GM12878 (cell line): Measurements from ENCODE around the gene CBLIF. TPM values are rescaled to one million over a fixed set of nuclear protein-coding genes. Genes with fewer than 3 reads are reported as not detected.

Experiments
- ATAC-seq: fragments of 200-7000 bp; cut with Tn5 transposase; 3 replicates; pipeline ENCODE4 v1.9.1; 2020; ENCODE audit warnings: mild to moderate bottlenecking, moderate library complexity
- BruUV-seq: library from RNA; stranded (reverse); fragments of 400-500 nt; replicated peaks from 2 replicates; lab custom pipeline; 2021; lab: Mats Ljungman, UMichigan
- CTCF ChIA-PET: fragments of 300-600 bp; sonication (Branson Sonifier 250); formaldehyde crosslinking; extraction: SDS; loops from one replicate; lab custom pipeline; 2021; ENCODE audit warnings: inconsistent platforms; lab: Yijun Ruan, JAX
- POLR2A ChIA-PET: fragments of 350-600 bp; formaldehyde crosslinking; extraction: SDS; loops from one replicate; lab custom pipeline; 2021; ENCODE audit warnings: inconsistent platforms; lab: Charles Lee
- RAD21 ChIA-PET: fragments of 300-600 bp; sonication (Branson Sonifier 250); formaldehyde crosslinking; loops from one replicate; lab custom pipeline; 2023; ENCODE audit warnings: antibody characterized with exemption; ENCODE audit not compliant: unreplicated experiment; lab: Charles Lee
- SMC1A ChIA-PET: fragments of 300-600 bp; sonication (Branson Sonifier 250); formaldehyde crosslinking; loops from one replicate; lab custom pipeline; 2023; ENCODE audit not compliant: unreplicated experiment, uncharacterized antibody; lab: Charles Lee
- DNase-seq: peaks from one replicate; pipeline ENCODE4 v3.0.0-alpha.2; 2011; ENCODE audit warnings: low read depth, low spot score
- FAIRE-seq: peaks from 3 replicates; lab custom pipeline; 2011; peaks lifted over from hg19 to GRCh38; lab: Jason Lieb, UNC
- H2AFZ ChIP-seq: 2 replicates; pipeline ENCODE4 v1.6.0; 2011; ENCODE audit warnings: low read depth, low read length, control low read depth; ENCODE audit not compliant: control insufficient read depth
- H3K27ac ChIP-seq: 2 replicates; pipeline ENCODE4 v1.5.1; 2011; ENCODE audit warnings: control low read depth; ENCODE audit not compliant: control insufficient read depth, insufficient read depth
- H3K27me3 ChIP-seq, 2 experiments: replicated peaks in 1 of 2; 2 replicates each; pipeline versions ENCODE4 v1.6.0 to v1.6.1; 2011; ENCODE audit warnings: low read length in 1 of 2; ENCODE audit not compliant: control insufficient read depth in 2 of 2, insufficient read depth in 2 of 2
- H3K36me3 ChIP-seq, 2 experiments: 2 replicates each; pipeline ENCODE4 v1.5.1; 2011; ENCODE audit warnings: low read length in 1 of 2; ENCODE audit not compliant: control insufficient read depth in 2 of 2, insufficient read depth in 2 of 2
- H3K4me1 ChIP-seq: 2 replicates; pipeline ENCODE4 v1.6.1; 2011; ENCODE audit warnings: mild to moderate bottlenecking, low read length, moderate library complexity, mixed read lengths; ENCODE audit not compliant: control insufficient read depth, insufficient read depth
- H3K4me2 ChIP-seq: 2 replicates; pipeline ENCODE4 v1.6.0; 2011; ENCODE audit warnings: control low read depth; ENCODE audit not compliant: control insufficient read depth, insufficient read depth
- H3K4me3 ChIP-seq: fragments of 200-600 bp; sonication (generic); 2 replicates; pipeline ENCODE4 v1.5.1; 2016
- H3K79me2 ChIP-seq: 2 replicates; pipeline ENCODE4 v1.6.0; 2011; ENCODE audit warnings: low read length; ENCODE audit not compliant: control insufficient read depth, insufficient read depth
- H3K9ac ChIP-seq: 2 replicates; pipeline ENCODE4 v1.8.0; 2011; ENCODE audit warnings: low read length, control low read depth, mixed read lengths; ENCODE audit not compliant: control insufficient read depth, insufficient read depth
- H3K9me3 ChIP-seq: replicated peaks from 3 replicates; pipeline ENCODE4 v1.5.1; 2011; ENCODE audit warnings: mild to moderate bottlenecking, low read length; ENCODE audit not compliant: control insufficient read depth, insufficient read depth
- H4K20me1 ChIP-seq: 2 replicates; pipeline ENCODE4 v1.6.0; 2011; ENCODE audit not compliant: control insufficient read depth, insufficient read depth
- BHLHE40 ChIP-seq, 2 experiments: fragments of 450-650 bp in 1 of 2; IDR thresholded peaks; 2 replicates each; pipeline ENCODE4 v1.6.1; 2011 to 2017; ENCODE audit warnings: low read depth in 2 of 2, borderline replicate concordance in 1 of 2, improper control_type of control experiment in 1 of 2, low read length in 1 of 2, mild to moderate bottlenecking in 1 of 2
- CHD2 ChIP-seq: IDR thresholded peaks from 2 replicates; pipeline ENCODE4 v1.6.1; 2011; ENCODE audit warnings: low read depth, low read length, improper control_type of control experiment, borderline replicate concordance
- HDAC2 ChIP-seq: fragments of 200-600 bp; sonication (generic); IDR thresholded peaks from 2 replicates; pipeline ENCODE4 v1.6.1; 2017
- JUNB ChIP-seq: IDR thresholded peaks from 2 replicates; pipeline ENCODE4 v1.6.1; 2016; ENCODE audit warnings: antibody characterized with exemption, mild to moderate bottlenecking
- JUND ChIP-seq: IDR thresholded peaks from 2 replicates; pipeline ENCODE4 v1.6.1; 2012; ENCODE audit warnings: low read depth, mild to moderate bottlenecking, low read length, improper control_type of control experiment, moderate library complexity
- KAT2A ChIP-seq: conservative IDR thresholded peaks from 2 replicates; pipeline ENCODE4 v1.6.1; 2011; ENCODE audit warnings: low read depth, low read length; ENCODE audit not compliant: control insufficient read depth
- MXI1 ChIP-seq: fragments of 150-350 bp; IDR thresholded peaks from 2 replicates; pipeline ENCODE4 v1.6.1; 2011; ENCODE audit warnings: low read depth, mild to moderate bottlenecking, inconsistent platforms, low read length, improper control_type of control experiment
- MYC ChIP-seq: IDR thresholded peaks from 2 replicates; pipeline ENCODE4 v1.6.1; 2011; ENCODE audit warnings: mild to moderate bottlenecking, low read length, moderate library complexity, inconsistent platforms; ENCODE audit not compliant: insufficient read depth, insufficient replicate concordance, insufficient read length, severe bottlenecking
- NFXL1 ChIP-seq: fragments of 450-650 bp; IDR thresholded peaks from 2 replicates; pipeline ENCODE4 v1.6.1; 2017; ENCODE audit warnings: antibody characterized with exemption, mild to moderate bottlenecking, borderline replicate concordance
- NFYB ChIP-seq: IDR thresholded peaks from 2 replicates; pipeline ENCODE4 v1.6.1; 2011; ENCODE audit warnings: low read depth, mild to moderate bottlenecking, low read length, improper control_type of control experiment, moderate library complexity; ENCODE audit not compliant: insufficient read depth
- RFX5 ChIP-seq: IDR thresholded peaks from 2 replicates; pipeline ENCODE4 v1.6.1; 2011; ENCODE audit warnings: low read depth, low read length, improper control_type of control experiment
- SMAD5 ChIP-seq: IDR thresholded peaks from 2 replicates; pipeline ENCODE4 v1.6.1; 2016; ENCODE audit warnings: antibody characterized with exemption, low read depth
- SRF ChIP-seq, 2 experiments: IDR thresholded peaks; 2 replicates each; pipeline ENCODE4 v1.6.1; 2011; ENCODE audit warnings: low read depth in 2 of 2, low read length in 2 of 2, mild to moderate bottlenecking in 1 of 2, moderate library complexity in 1 of 2
- TAF1 ChIP-seq: IDR thresholded peaks from 2 replicates; pipeline ENCODE4 v1.6.1; 2011; ENCODE audit warnings: mild to moderate bottlenecking, low read depth, low read length, borderline replicate concordance
- WGBS: methylation state at CpG from one replicate; pipeline ENCODE4 v1.1.6; 2016; ENCODE audit warnings: low lambda C conversion rate; ENCODE audit not compliant: insufficient replicate concordance, insufficient coverage; ENCODE audit errors: missing lambda C conversion rate; 5-methylcytosine and 5-hydroxymethylcytosine counted together
- in situ Hi-C: fragments of 300-500 bp; cut with MboI; formaldehyde crosslinking; loops from 9 replicates; pipeline ENCODE4 v1.14.3; 2018; ENCODE audit warnings: mixed read lengths
- intact Hi-C: fragments of 100-400 bp; cut with micrococcal nuclease; formaldehyde crosslinking; loops from one replicate; pipeline ENCODE4 v1.14.2; 2022; ENCODE audit not compliant: unreplicated experiment
- polyA plus RNA-seq, 11 experiments: library from polyadenylated mRNA; depleted of rRNA in 4 of 11; unstranded in 6 of 11; stranded (reverse) in 5 of 11; fragments of >200 nt; fragmentation: Nextera tagmentation in 4 of 11; fragmentation: Illumina TruSeq in 1 of 11; extraction: Ambion mirVana in 4 of 11; extraction: Trizol in 1 of 11; gene quantifications; 1 replicate in 1 of 11; 2 replicates in 10 of 11; pipeline versions ENCODE4 v1.2.1 to v1.2.3, GENCODE V29; 2011 to 2016; ENCODE audit warnings: inconsistent platforms in 2 of 11, missing spikeins in 2 of 11, low read depth in 1 of 11
- total RNA-seq, 4 experiments: library from RNA; depleted of rRNA in 3 of 4; stranded (reverse); fragments of >200 nt in 3 of 4; fragmentation: Illumina TruSeq in 1 of 4; extraction: Trizol in 1 of 4; gene quantifications; 2 replicates each; pipeline versions ENCODE4 v1.2.1 to v1.2.3, GENCODE V29; 2013 to 2021
- TF ChIP-seq, protein P1 (sequence below): fragments of 450-650 bp; IDR thresholded peaks from 2 replicates; pipeline ENCODE4 v1.6.1; 2017; ENCODE audit warnings: mild to moderate bottlenecking
- TF ChIP-seq, protein P2 (sequence below): fragments of 450-650 bp; IDR thresholded peaks from 2 replicates; pipeline ENCODE4 v1.6.1; 2016; ENCODE audit warnings: mild to moderate bottlenecking

CBLIF gene
- total and polyA plus RNA-seq, 10 of the 15 experiments (the other 5 are each of a cell fraction or from before 2014, with no cell fraction given): not detected

DNA sequence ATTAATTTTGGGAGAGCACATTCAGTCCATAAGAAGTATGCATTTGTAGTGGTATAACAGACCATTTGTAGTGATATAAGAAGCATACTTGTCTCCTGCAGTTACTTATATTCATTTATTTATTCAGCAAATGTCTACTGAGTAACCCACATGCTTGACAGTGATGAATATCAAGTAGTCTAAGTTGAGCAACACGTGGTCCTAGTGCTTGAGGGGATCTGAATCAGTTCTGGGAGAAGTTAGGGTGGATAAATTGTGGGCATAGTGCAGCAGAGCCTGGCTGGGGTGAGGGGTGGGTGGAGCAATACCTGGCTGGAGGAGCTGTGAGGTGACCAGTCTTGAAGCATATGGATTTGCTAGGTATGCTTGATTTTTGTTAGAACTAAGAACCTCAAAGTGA lies 65.8 kb downstream of the CBLIF start:
- H3K4me3 ChIP-seq: no peak overlapping the region
- no peaks in the 10 kb centered on the region for H3K79me2 ChIP-seq
- no peak for FAIRE-seq
- ChIA-PET SMC1A (interaction anchor here (1.3 to 1.4 kb wide), 2 partner anchors 9 to 25 kb away, joined by 3 read pairs; no protein-coding TSS in a partner anchor), RAD21 (no interaction called here)
- no peaks in the 10 kb centered on the region for H3K36me3 ChIP-seq
- TF ChIP-seq, protein P1, sequence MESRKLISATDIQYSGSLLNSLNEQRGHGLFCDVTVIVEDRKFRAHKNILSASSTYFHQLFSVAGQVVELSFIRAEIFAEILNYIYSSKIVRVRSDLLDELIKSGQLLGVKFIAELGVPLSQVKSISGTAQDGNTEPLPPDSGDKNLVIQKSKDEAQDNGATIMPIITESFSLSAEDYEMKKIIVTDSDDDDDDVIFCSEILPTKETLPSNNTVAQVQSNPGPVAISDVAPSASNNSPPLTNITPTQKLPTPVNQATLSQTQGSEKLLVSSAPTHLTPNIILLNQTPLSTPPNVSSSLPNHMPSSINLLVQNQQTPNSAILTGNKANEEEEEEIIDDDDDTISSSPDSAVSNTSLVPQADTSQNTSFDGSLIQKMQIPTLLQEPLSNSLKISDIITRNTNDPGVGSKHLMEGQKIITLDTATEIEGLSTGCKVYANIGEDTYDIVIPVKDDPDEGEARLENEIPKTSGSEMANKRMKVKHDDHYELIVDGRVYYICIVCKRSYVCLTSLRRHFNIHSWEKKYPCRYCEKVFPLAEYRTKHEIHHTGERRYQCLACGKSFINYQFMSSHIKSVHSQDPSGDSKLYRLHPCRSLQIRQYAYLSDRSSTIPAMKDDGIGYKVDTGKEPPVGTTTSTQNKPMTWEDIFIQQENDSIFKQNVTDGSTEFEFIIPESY: no peak
- no peak for TF ChIP-seq TAF1
- no peak for TF ChIP-seq JUND
- no peak for TF ChIP-seq RFX5
- TF ChIP-seq CHD2: no peak
- no peak for TF ChIP-seq MXI1
- TF ChIP-seq SRF (IDR thresholded peaks at IDR 0.05; ENCODE audit: low read depth in 2 of 2, low read length in 2 of 2): no peak
- no peak for TF ChIP-seq NFYB
- TF ChIP-seq KAT2A: no peak
- TF ChIP-seq MYC: no peak
- TF ChIP-seq BHLHE40 (IDR thresholded peaks at IDR 0.05; ENCODE audit: borderline replicate concordance in 1 of 2, low read depth in 2 of 2, low read length in 1 of 2): no peak
- no peak for TF ChIP-seq NFXL1
- TF ChIP-seq HDAC2: no peak
- TF ChIP-seq, protein P2, sequence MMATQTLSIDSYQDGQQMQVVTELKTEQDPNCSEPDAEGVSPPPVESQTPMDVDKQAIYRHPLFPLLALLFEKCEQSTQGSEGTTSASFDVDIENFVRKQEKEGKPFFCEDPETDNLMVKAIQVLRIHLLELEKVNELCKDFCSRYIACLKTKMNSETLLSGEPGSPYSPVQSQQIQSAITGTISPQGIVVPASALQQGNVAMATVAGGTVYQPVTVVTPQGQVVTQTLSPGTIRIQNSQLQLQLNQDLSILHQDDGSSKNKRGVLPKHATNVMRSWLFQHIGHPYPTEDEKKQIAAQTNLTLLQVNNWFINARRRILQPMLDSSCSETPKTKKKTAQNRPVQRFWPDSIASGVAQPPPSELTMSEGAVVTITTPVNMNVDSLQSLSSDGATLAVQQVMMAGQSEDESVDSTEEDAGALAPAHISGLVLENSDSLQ: no peak
- TF ChIP-seq JUNB: no peak
- no peak for TF ChIP-seq SMAD5
- TF ChIP-seq, all 136 proteins: peak for 0
- Histone ChIP-seq H3K9me3 (peaks cover 2% of the 10 kb centered on the region; the same call in 2 of the 3 replicates), H2AFZ (no peak overlapping the region), H4K20me1 (no peaks in the 10 kb centered on the region), H3K27ac (no peak overlapping the region), H3K4me2 (no peak overlapping the region), H3K27me3 (no peaks in the 10 kb centered on the region), H3K4me1 (no peaks in the 10 kb centered on the region), H3K9ac (no peak overlapping the region)
- in situ Hi-C loops (no loop called here), intact Hi-C loops (no loop called here)
- no peak for ATAC-seq
- POLR2A ChIA-PET: no interaction called here
- DNase-seq: no peak
- 0% methylated on average over 1 of the region's 1 CpG for WGBS
- no TSS peak for BruUV-seq
- CTCF ChIA-PET: no interaction called here
